MM.1S (cell line): ENCODE data around the gene PTPRJ.

Source experiments
- DNase-seq: peaks from one replicate; pipeline ENCODE4 v3.0.0-alpha.2; 2015
- H2AFZ ChIP-seq: fragments of 300-600 bp; sonication (generic); 2 replicates; pipeline ENCODE4 v1.6.0; 2016; ENCODE audit warnings: antibody characterized with exemption, low read length
- H3F3A ChIP-seq: fragments of 300-600 bp; sonication (generic); 2 replicates; pipeline ENCODE4 v1.6.1; 2016; ENCODE audit warnings: mild to moderate bottlenecking, antibody characterized with exemption, low read length, moderate library complexity, mixed read lengths; ENCODE audit not compliant: insufficient read depth
- H3K27ac ChIP-seq: fragments of 300-600 bp; sonication (generic); 2 replicates; pipeline ENCODE4 v1.5.1; 2016; ENCODE audit warnings: mild to moderate bottlenecking, low read length
- H3K27me3 ChIP-seq: fragments of 300-600 bp; sonication (generic); replicated peaks from 2 replicates; pipeline ENCODE4 v1.6.0; 2016; ENCODE audit warnings: low read length; ENCODE audit not compliant: insufficient read depth
- H3K36me3 ChIP-seq: fragments of 300-600 bp; sonication (generic); replicated peaks from 2 replicates; pipeline ENCODE4 v1.6.1; 2016; ENCODE audit warnings: mild to moderate bottlenecking, low read length, mixed read lengths; ENCODE audit not compliant: insufficient read depth
- H3K4me1 ChIP-seq: fragments of 300-600 bp; sonication (generic); 2 replicates; pipeline ENCODE4 v1.6.1; 2016; ENCODE audit warnings: low read length, mixed read lengths
- H3K4me2 ChIP-seq: fragments of 300-600 bp; sonication (generic); 2 replicates; pipeline ENCODE4 v1.6.0; 2016; ENCODE audit warnings: low read depth, low read length
- H3K4me3 ChIP-seq: fragments of 300-600 bp; sonication (generic); 2 replicates; pipeline ENCODE4 v1.5.1; 2016; ENCODE audit warnings: low read length, mixed read lengths
- H3K79me2 ChIP-seq: fragments of 300-600 bp; sonication (generic); 2 replicates; pipeline ENCODE4 v1.6.1; 2016; ENCODE audit warnings: mixed run types, low read length, mixed read lengths
- H3K9ac ChIP-seq: fragments of 300-600 bp; sonication (generic); 2 replicates; pipeline ENCODE4 v1.6.1; 2016; ENCODE audit warnings: low read length, mixed read lengths
- H3K9me2 ChIP-seq: fragments of 300-600 bp; sonication (generic); replicated peaks from 2 replicates; pipeline ENCODE4 v1.6.1; 2016; ENCODE audit warnings: mild to moderate bottlenecking, low read length, mixed read lengths; ENCODE audit not compliant: insufficient read depth
- H3K9me3 ChIP-seq: fragments of 300-600 bp; sonication (generic); replicated peaks from 2 replicates; pipeline ENCODE4 v1.6.1; 2016; ENCODE audit warnings: mild to moderate bottlenecking, low read length, mixed read lengths; ENCODE audit not compliant: insufficient read depth
- H4K20me1 ChIP-seq: fragments of 300-600 bp; sonication (generic); 2 replicates; pipeline ENCODE4 v1.6.1; 2016; ENCODE audit warnings: mild to moderate bottlenecking, low read length, moderate library complexity, mixed read lengths; ENCODE audit not compliant: insufficient read depth
- EZH2 ChIP-seq: fragments of 300-600 bp; sonication (generic); optimal IDR thresholded peaks from 2 replicates; pipeline ENCODE3; 2017; ENCODE audit warnings: low read depth, mild to moderate bottlenecking, antibody characterized with exemption, low read length, mixed read lengths
- EZH2phosphoT487 ChIP-seq: fragments of 300-600 bp; sonication (generic); IDR thresholded peaks from 2 replicates; pipeline ENCODE4 v1.6.1; 2018; ENCODE audit warnings: antibody characterized with exemption, low read length
- TF ChIP-seq, protein P1 (sequence below): fragments of 300-600 bp; sonication (generic); IDR thresholded peaks from 2 replicates; pipeline ENCODE4 v1.5.1; 2016; ENCODE audit warnings: antibody characterized with exemption, low read length, mixed read lengths

The PTPRJ gene

DNA sequence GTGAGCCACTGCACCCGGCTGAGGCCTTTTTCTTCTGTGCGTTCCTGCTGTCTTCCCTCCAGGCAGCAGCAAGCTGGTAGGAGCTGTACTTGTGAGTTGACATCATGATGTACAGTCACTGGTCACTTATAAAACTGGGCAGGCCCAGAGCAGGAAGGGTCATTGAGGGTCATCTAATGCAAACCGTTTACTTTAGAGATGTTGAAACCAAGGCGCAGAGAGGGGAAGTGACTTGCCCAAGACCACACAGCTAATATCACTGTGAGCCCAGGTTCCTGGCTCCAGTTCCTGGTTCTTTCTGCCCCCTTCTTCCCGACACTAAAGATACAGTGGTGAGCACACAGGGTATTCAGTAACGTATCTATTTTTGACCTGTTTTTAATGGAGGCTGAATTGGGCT lies 27.3 kb downstream of the PTPRJ start:
- Histone ChIP-seq H3K4me2 (no peak overlapping the region), H3K9me3 (no peaks in the 10 kb centered on the region), H3K9ac (no peak overlapping the region), H3K79me2 (no peaks in the 10 kb centered on the region), H3K9me2 (no peaks in the 10 kb centered on the region), H3F3A (no peaks in the 10 kb centered on the region; the same call in 1 of the 2 replicates), H3K4me3 (no peak overlapping the region), H3K36me3 (no peaks in the 10 kb centered on the region), H4K20me1 (no peaks in the 10 kb centered on the region), H2AFZ (no peak overlapping the region), H3K4me1 (peaks cover 19% of the 10 kb centered on the region), H3K27ac (no peak overlapping the region), H3K27me3 (no peaks in the 10 kb centered on the region)
- no peak for TF ChIP-seq EZH2
- TF ChIP-seq, protein P1, sequence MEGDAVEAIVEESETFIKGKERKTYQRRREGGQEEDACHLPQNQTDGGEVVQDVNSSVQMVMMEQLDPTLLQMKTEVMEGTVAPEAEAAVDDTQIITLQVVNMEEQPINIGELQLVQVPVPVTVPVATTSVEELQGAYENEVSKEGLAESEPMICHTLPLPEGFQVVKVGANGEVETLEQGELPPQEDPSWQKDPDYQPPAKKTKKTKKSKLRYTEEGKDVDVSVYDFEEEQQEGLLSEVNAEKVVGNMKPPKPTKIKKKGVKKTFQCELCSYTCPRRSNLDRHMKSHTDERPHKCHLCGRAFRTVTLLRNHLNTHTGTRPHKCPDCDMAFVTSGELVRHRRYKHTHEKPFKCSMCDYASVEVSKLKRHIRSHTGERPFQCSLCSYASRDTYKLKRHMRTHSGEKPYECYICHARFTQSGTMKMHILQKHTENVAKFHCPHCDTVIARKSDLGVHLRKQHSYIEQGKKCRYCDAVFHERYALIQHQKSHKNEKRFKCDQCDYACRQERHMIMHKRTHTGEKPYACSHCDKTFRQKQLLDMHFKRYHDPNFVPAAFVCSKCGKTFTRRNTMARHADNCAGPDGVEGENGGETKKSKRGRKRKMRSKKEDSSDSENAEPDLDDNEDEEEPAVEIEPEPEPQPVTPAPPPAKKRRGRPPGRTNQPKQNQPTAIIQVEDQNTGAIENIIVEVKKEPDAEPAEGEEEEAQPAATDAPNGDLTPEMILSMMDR = no peak
- no peak for DNase-seq

DNA sequence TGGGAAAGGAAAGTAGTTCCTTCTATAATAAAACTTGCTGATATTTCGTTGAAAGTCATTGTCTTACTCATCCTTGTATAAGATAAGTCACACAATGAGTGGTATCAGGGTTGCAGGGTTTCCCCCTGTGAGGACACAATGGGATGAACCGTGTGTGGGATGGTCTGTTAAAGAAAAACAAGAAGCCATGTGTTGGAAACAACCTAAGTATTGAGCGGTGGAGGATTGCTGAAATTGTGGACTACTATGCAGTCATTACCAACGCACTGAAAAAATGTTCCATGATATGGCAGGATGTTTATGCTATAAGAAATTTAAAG lies 28.6 kb downstream of the PTPRJ start:
- Histone ChIP-seq H3K79me2 (no peaks in the 10 kb centered on the region), H3K9ac (no peak overlapping the region), H3K4me1 (peaks cover 15% of the 10 kb centered on the region), H3K9me3 (no peaks in the 10 kb centered on the region), H3K36me3 (no peaks in the 10 kb centered on the region), H3K4me3 (no peak overlapping the region), H3K4me2 (no peak overlapping the region), H2AFZ (no peak overlapping the region), H3F3A (no peaks in the 10 kb centered on the region), H3K9me2 (no peaks in the 10 kb centered on the region), H3K27ac (no peak overlapping the region), H3K27me3 (no peaks in the 10 kb centered on the region), H4K20me1 (no peaks in the 10 kb centered on the region)
- no peak for TF ChIP-seq EZH2phosphoT487
- TF ChIP-seq EZH2 = no peak
- TF ChIP-seq, protein P1 = no peak
- DNase-seq = no peak

DNA sequence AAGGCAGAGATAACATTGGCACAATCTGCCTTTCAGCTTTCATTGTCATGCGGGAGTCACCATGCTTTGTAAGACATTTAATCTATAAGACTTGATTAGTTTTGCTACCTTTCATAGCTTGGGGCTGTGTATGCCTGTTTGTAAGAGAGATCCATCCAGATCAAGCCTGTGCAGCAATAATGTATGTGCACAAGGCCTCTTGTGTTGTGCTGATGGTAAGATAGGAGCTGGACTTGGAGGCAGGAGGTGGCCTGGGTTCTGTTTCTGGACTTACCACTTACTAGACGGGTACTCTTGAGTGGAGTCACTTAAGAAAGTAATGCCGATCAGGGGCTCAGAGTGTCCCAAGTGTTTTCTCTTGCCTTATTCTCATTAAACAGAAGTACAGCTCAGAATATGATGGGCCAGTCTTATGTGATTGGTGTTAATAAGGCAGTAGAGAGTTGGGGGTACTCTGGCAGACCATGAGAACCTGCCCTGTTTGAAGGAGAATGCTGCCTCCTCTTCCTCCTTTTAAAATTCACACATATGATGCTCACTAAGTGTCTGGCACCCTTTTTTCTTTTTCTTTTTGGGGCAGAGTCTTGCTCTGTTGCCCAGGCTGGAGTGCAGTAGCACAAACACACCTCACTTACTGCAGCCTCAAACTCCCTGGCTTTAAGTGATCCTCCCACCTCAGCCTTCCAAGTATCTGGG lies 30.9 kb downstream of the PTPRJ start:
- H3K4me3 ChIP-seq = no peak overlapping the region
- no peak for TF ChIP-seq EZH2phosphoT487
- TF ChIP-seq, protein P1 = no peak
- no peak for TF ChIP-seq EZH2
- H3K9ac ChIP-seq = no peak overlapping the region
- H3K79me2 ChIP-seq = no peaks in the 10 kb centered on the region
- no peaks in the 10 kb centered on the region for H3K9me2 ChIP-seq
- H3K27me3 ChIP-seq = no peaks in the 10 kb centered on the region
- no peak overlapping the region for H2AFZ ChIP-seq
- no peak overlapping the region for H3K4me2 ChIP-seq
- no peaks in the 10 kb centered on the region for H3F3A ChIP-seq
- H4K20me1 ChIP-seq = no peaks in the 10 kb centered on the region
- H3K9me3 ChIP-seq = no peaks in the 10 kb centered on the region
- H3K4me1 ChIP-seq = no peaks in the 10 kb centered on the region
- no peak overlapping the region for H3K27ac ChIP-seq
- H3K36me3 ChIP-seq = no peaks in the 10 kb centered on the region
- no peak for DNase-seq
